HG02973 (cell line): Measurements from ENCODE around the gene SPINT1.

Experiments
- ATAC-seq: cut with Tn5 transposase; IDR thresholded peaks from one replicate; pipeline ENCODE4 v1.9.1; 2021; ENCODE audit warnings: moderate library complexity; ENCODE audit not compliant: unreplicated experiment

Gene SPINT1

DNA sequence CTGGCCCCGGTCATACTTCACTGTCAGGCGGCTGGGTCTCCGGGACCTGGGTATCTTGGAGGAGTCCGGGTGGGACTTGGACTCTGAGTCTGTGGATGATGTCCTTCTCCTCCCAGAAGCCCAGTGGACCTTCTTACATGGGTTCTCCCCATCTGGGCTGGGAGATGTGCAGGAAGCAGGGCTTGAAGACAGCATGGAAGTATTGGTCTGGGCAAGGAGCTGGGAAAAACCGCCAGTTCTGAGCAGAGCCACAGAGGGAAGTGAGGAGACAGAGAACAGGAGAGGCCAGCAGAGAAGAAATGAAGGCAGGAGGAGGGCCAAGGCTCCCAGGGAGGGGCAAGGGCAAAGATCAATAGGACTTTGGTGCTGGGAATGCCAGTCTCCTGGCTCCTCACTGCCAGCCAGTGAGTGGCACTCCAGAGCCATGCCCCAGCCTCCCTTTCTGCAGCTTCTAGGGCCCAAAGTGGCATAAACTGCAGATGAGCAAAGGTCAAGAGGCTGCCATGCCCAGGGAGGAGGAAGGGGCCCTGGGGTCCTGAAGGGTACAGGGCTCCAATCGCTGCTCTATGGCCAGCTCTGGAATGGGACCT lies 15.3 kb upstream of the SPINT1 start, which contains the start of gene PPP1R14D:
TSS of gene PPP1R14D (minus strand) at position 262 of the 590 bp plus-strand sequence. CDS start at position 195, 67 bp downstream.
- ATAC-seq: no peak

DNA sequence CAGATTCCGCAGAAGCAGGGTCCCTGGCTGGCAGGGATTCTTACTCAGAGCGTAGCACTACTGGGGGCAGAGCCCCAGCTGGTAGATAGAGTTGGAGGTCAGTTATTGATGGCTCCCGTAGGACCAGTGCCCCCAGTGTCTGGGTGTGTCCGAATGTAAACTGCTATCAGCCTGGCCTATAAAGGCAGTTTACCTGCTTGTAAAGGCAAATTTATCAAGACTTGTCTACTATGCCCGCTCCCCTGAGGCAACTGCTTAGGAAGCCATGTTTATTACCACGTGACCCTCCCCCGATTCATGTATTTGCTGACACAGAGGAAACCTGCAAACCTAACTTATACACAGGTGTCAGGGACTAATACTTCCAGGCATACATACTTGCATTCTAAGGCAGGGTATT lies 14.7 kb upstream of the SPINT1 start:
- ATAC-seq: no peak

DNA sequence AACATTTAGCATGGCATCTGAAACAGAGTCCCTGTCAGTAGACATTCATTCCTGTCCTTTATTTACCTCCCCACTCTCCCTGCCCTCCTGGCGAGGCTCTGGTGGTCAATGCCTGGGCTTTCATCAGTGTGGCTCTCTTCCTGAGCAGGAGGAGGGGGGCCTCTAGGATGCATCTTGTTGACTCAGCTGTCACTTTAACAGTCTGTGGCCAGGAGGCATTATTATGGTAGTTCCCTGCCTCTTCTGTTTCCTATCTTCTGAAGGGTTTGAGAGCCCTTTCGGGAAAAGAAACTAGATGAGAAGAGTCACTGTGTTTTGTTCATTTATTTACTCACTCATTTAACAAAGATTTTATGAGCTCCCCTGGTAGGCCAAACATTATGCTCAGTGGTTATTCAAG lies 13.0 kb upstream of the SPINT1 start:
- ATAC-seq: no peak

DNA sequence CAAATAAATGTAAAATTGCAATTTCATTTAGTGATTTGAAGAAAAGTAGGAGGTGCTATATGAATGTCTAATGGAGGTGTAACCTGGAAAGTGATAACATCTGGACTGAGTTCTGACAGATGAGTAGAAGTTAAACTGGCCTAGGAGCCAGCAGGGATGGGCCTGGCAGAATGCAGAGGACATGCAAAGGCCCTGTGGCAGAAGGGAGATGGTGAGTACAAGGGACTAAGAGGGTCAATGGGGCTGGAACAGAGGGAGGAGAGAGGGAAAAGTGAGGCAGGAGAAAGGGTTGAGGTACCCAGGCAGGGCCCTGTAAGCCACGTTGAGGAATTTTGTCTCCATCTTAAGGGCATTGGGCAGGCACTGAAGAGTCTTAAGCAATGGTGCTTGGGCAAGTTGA lies 12.0 kb upstream of the SPINT1 start:
- ATAC-seq: no peak

DNA sequence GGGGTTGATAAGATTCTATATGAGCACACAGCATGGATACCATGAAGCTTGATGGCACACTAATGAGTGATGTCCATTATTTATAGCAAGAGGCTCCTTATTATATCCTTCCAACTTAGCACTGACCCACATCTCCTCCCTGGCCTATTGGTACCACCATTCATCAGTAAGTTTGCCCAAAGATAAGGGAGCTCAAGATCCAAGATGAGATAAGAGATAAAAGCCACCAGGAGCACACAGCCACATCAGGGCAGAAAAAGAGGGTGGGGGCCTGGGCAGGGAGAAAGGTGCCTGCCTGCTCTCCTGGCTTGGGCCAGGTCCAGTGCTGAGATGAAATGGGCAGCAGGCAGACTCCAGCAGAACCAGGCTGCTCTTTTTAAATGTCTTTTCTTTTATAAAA lies 10.9 kb upstream of the SPINT1 start:
- no peak for ATAC-seq

DNA sequence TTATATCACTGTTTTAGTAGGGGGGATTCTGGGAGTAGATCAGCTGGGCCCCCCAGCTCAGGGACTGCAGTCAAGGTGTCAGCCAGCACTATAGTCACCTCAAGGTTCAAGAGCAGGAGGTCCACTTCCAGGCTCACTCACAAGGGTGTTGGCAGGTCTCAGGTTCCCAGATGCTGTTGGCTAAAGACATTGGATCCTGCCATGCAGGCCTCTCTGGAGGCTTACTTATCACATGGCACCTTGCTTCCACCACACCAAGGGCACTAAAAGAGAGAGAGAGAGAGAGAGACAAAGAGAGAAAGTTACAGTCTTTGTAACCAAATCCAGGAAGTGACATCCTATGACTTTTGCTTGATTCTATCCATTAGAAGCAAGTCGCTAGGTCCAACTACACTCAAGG lies 7.8 kb upstream of the SPINT1 start:
- ATAC-seq: no peak

DNA sequence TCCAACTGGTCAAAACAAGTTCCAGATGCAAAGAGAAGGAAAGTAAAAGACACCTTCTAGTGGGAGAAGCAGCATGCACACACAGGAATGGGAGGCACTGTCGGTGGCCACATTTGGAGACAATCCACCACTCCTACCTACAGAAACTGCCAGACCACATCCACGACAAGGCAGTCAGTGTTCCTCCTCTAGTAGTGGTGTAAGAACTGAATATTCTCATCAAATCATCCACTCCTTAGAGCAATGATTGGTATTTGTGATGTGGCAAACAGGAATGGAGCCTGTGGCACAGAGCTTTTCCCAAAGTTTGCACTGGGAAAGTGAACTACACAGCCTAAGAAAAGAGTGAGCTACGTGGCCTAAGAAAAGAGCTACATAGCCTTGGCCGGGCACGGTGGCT lies 5.1 kb upstream of the SPINT1 start:
- ATAC-seq: no peak

DNA sequence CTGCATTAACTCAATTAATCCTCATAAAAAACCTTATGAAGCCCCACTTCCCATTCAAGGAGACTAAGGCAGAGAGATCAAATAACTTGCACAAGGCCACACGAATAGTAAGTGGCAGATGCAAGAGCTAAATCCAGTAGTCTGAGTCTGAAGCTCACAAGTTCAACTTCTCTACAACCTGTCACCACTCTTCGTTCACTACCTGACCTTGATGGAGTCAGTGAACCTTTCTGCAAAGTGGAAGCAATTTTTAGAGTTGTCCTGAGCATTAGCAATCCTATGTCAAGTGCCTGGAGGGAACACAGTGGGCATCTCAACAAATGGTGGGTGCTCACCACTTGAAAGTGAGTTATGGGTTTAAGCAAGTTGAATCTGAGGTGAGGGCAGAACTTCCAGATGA lies 2.1 kb upstream of the SPINT1 start:
- no peak for ATAC-seq

DNA sequence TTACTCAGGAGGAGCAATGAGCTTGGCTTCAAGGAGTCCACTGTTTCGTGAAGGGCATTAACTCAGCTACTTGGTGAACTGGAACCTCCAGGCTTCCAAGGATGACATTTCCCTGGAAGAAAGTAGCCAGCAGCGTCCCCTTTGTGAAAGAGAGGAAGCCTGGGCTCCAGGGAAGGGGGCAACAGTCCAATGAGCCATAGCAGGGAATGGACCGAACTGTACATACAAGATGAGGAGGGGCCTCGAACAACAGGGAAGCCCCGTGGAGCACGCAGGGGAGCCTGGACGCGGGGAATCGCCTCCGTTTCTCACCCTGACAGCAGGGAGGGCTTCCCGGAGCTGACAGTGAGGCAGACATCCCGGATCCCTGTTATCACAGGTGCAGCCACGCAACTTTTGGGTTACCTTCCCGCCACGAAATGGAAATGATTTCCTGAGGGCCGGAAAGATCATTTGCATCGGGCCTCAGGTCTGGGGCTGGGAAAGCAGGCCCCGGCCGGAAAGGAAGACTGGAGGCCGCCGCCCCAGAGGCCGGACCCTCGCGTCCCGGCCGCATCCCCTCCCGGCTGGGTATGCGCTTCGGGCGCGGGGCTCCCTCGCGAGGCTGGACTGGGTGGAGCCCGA lies 475 bp upstream of the SPINT1 start:
- no peak for ATAC-seq

DNA sequence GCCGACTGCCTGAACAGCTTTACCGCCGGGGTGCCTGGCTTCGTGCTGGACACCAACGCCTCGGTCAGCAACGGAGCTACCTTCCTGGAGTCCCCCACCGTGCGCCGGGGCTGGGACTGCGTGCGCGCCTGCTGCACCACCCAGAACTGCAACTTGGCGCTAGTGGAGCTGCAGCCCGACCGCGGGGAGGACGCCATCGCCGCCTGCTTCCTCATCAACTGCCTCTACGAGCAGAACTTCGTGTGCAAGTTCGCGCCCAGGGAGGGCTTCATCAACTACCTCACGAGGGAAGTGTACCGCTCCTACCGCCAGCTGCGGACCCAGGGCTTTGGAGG lies 815 bp downstream of the SPINT1 start:
- ATAC-seq: no peak

DNA sequence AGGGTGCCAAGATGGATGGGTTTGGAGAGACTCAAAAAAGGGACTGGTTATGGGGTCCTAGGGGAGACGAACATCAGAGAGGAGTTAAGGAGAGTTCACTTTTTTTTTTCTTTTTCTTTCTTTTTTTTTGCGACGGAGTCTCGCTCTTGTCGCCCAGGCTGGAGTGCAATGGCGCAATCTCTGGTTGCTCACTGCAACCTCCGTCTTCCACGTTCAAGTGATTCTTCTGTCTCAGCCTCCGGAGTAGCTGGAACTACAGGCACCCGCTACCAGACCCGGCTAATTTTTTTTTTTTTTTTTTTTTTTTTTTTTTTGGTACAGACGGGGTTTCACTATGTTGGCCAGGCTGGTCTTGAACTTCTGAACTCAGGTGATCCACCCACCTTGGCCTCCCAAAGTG lies 1.2 kb downstream of the SPINT1 start:
- ATAC-seq: no peak

DNA sequence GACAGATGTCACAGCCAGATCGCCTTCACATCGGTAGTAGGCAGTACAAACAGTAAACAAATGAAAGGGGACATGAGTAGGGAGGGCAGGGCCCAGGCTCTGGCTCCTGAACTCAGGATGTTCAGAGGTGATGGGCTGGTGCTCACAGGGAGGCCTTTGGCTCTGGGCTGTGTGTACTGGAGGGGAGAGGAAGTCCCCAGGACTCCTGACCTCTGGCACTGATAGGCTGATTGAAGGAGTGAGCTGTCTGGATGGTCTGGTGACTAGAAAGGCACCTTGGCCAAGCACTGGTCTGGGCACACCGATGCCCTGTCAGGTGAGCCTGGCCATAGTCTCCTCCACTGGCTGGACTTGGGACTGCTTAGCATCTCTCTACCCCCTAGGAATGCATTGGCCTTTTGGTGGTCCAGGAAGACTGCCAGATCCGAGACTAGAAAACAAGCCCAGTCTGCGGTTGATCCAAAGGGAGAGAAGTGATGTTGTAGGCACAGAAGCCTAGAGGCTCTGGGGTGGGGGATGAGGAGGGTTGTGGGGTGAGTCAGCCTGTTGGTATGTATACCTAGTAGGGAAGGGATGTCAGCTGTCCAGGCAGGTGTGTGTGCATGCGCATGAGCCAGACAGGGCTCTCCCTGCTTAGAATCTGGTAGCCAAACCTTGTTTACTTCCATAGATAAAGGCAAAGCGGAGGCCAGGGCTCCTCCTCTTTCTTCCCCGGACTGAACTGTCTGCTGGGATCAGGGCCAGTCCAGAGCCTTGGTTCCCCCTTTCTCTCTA lies 1.9 kb downstream of the SPINT1 start:
- no peak for ATAC-seq

DNA sequence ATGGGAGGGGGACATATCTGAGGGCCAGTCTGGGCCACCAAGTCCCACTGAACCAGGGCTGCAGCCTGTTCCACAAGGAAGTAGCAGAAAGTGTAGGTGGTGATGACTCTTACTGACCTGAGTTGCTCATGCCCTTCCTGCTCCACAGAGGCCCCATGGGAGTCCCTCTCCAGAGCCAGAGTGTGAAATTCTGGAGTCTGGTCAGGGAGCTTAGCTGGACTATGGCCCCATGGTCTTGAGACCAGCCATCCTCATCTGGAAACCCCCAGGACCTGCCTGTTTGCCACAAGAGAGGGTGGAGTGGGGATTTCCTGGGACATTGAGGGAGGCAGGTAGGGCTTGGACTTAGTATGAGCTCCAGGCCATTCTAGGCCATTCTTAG lies 3.0 kb downstream of the SPINT1 start:
- no peak for ATAC-seq

DNA sequence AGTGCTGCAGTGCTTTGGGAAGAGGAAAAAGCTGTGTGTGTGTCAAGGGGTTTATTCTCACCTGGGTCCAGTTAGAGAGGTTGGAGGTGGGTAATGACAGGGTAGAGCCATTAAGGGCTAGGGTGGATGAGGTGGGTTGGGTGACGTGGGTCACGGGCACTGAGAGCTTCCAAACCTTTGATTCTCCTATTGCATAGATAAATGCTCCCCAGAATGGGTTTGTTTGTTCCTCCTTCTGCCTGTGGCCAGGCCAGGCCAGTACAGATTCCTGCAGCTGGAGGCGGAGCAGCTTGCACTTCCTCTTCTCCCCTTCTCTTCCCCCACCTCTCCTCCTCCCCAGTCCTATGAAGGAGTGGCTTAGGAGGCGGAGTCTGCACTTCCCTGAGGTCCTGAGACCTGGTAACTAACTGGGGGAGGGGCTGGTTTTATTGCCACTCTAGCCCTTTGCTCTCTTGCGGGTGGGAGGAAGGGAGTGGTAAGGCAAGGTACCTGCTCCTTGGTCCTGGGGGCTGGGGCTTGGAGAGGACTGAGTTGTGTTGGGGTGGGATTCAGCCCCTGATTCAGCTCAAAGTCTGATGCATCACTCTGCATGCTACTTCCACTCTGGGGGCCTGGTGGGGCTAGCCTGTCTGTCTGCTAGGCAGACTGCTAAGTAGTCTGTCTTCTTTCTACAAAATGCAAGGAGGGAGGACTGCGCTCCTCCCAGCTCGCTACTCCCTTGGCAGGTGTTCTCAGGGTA lies 3.5 kb downstream of the SPINT1 start:
- ATAC-seq: no peak

DNA sequence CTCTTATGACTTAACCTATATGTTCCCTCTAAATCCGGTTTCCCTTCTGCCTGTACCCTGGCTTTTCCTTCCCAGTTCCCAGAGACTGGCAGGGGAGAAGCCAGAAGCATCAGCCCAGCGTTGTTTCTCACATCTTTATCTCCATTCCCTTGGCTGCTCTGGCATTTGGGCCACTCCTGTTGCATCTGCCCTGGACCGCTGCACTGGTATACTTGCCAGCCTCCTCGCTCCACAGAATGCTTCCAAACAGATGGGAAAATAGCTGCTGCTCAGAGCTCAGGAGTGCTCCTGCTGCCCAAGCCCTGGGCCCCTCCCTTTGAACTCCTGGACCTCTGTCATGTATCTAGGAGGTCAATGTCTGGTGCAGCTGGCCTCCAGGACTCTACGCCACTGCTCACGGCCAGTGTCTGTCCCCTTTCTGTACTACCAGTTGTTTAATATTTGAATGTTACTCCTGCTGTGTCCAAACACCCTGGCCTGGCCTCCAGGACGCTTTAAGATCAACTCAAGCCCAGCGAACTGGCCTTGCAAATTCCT lies 6.8 kb downstream of the SPINT1 start:
- ATAC-seq: no peak

DNA sequence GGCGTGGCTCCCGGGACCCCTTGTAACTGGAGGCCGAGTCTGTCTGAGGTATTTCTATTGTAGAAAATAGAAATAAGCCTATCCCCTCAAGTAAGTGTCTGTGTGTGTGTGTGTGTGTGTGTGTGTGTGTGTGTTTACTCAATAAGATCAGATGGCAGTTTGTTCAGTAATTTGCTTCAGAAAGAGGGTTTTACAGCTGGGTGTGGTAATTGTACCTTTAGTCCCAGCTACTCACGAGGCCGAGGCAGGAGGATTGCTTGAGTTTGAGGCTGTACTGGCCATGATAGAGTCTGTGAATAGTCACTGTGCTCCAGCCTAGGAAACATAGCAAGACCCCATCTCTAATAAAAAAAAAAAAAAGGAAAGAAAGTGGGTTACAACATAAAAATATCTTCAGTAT lies 8.7 kb downstream of the SPINT1 start:
- no peak for ATAC-seq

DNA sequence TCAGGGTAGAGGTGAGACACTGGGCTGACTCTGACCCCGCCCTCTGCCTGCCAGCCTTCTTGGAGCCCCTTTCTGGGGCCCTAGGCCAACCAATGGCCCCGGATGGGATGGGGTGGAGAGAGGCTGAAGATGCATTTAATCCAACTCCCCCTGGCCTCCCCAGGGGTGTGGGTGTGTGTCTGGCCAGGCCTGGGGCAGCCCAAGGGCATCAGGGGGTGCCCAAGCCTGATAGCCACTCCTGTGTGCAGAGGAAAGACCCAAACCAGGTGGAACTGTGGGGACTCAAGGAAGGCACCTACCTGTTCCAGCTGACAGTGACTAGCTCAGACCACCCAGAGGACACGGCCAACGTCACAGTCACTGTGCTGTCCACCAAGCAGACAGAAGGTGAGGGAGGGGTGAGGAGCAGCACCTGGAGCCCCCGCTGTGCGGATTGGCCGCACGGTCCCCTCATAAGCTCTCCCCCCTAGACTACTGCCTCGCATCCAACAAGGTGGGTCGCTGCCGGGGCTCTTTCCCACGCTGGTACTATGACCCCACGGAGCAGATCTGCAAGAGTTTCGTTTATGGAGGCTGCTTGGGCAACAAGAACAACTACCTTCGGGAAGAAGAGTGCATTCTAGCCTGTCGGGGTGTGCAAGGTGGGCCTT lies 9.5 kb downstream of the SPINT1 start:
- no peak for ATAC-seq

DNA sequence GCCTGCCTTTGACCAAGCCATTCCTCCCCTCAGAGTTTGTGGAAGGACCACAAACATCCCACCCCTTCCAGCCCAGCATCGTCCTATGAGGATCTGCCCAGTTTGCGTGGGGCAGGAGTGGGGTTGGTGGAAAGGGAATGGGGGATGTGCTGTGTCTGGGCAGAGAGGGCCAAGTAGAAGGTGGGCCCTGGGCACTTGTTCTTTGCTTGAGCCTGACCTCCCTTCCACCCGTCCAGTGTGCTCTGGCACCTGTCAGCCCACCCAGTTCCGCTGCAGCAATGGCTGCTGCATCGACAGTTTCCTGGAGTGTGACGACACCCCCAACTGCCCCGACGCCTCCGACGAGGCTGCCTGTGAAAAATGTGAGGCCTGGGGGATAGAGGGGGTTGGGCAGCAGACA lies 10.3 kb downstream of the SPINT1 start:
- ATAC-seq: no peak

DNA sequence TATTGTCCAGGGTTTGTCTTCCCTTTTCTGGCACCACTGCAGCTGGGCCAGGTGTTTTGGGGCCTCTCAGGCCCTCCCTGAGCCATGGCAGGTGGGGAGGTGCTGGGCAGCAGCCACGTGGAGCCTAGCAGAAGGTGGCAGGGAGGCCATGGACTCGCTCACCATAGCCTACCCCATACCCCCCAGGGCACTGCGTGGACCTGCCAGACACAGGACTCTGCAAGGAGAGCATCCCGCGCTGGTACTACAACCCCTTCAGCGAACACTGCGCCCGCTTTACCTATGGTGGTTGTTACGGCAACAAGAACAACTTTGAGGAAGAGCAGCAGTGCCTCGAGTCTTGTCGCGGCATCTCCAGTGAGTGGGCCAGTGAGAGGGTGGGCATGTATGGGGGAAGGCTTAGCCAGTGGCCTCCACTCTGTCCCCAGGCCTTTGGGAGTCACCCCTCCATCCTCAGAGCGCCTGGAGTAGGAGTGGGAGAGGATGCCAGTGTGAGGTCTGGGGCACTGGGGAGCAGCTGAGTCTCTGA lies 11.9 kb downstream of the SPINT1 start:
- ATAC-seq: no peak

DNA sequence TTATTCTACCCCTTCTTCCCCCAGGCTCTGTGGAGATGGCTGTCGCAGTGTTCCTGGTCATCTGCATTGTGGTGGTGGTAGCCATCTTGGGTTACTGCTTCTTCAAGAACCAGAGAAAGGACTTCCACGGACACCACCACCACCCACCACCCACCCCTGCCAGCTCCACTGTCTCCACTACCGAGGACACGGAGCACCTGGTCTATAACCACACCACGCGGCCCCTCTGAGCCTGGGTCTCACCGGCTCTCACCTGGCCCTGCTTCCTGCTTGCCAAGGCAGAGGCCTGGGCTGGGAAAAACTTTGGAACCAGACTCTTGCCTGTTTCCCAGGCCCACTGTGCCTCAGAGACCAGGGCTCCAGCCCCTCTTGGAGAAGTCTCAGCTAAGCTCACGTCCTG lies 12.9 kb downstream of the SPINT1 start:
- no peak for ATAC-seq
